ENCODE results near the gene ATP8B4.

ATP8B4 gene

GRCh38 chr15:50071551-50072258 lies 47.3 kb downstream of the ATP8B4 start:
- ChIA-PET CTCF (no interaction called here), POLR2A (no interaction called here)
- TF ChIP-seq SUZ12 (IDR thresholded peaks at IDR 0.05): no peak
- no peak for TF ChIP-seq ZNF384 (IDR thresholded peaks at IDR 0.05)
- TF ChIP-seq L3MBTL2 (conservative IDR thresholded peaks at IDR 0.05): no peak
- DNase-seq (ENCODE audit: extremely low spot score): no peak

GRCh38 chr15:50068016-50068415 lies 51.0 kb downstream of the ATP8B4 start:
- CTCF ChIA-PET: no interaction called here
- TF ChIP-seq CTBP1 (IDR thresholded peaks at IDR 0.05; ENCODE audit: borderline replicate concordance) (no peak), SP1 (IDR thresholded peaks at IDR 0.05) (no peak), HDGF (IDR thresholded peaks at IDR 0.05; ENCODE audit: borderline replicate concordance) (no peak), ZNF384 (IDR thresholded peaks at IDR 0.05) (no peak), FOXM1 (IDR thresholded peaks at IDR 0.05; ENCODE audit: borderline replicate concordance) (no peak), FOXK2 (IDR thresholded peaks at IDR 0.05) (no peak), BHLHE40 (IDR thresholded peaks at IDR 0.05; ENCODE audit: borderline replicate concordance) (no peak), FOXA1 (IDR thresholded peaks at IDR 0.05) (no peak), ELF4 (IDR thresholded peaks at IDR 0.05) (no peak), ARNT (IDR thresholded peaks at IDR 0.05) (no peak), TARDBP (IDR thresholded peaks at IDR 0.05) (no peak), L3MBTL2 (conservative IDR thresholded peaks at IDR 0.05) (no peak), LEF1 (IDR thresholded peaks at IDR 0.05; ENCODE audit: borderline replicate concordance) (no peak), PKNOX1 (IDR thresholded peaks at IDR 0.05) (no peak)
- no peak for DNase-seq (ENCODE audit: extremely low spot score)
- POLR2A ChIA-PET: no interaction called here

GRCh38 chr15:50067254-50067653 lies 51.8 kb downstream of the ATP8B4 start:
- CTCF ChIA-PET: no interaction called here
- TF ChIP-seq TARDBP (IDR thresholded peaks at IDR 0.05) (no peak), NFRKB (IDR thresholded peaks at IDR 0.05) (no peak), SP1 (IDR thresholded peaks at IDR 0.05) (no peak), BHLHE40 (IDR thresholded peaks at IDR 0.05; ENCODE audit: borderline replicate concordance) (no peak), FOXM1 (IDR thresholded peaks at IDR 0.05; ENCODE audit: borderline replicate concordance) (no peak)
- POLR2A ChIA-PET: no interaction called here
- DNase-seq (ENCODE audit: extremely low spot score): no peak

- ChIA-PET POLR2A (no interaction called here), CTCF (no interaction called here)
- DNase-seq (ENCODE audit: extremely low spot score): no peak
- TF ChIP-seq SP1 (IDR thresholded peaks at IDR 0.05) (no peak), FOXK2 (IDR thresholded peaks at IDR 0.05) (no peak), CTBP1 (IDR thresholded peaks at IDR 0.05; ENCODE audit: borderline replicate concordance) (no peak), SUZ12 (IDR thresholded peaks at IDR 0.05) (no peak), ZNF384 (IDR thresholded peaks at IDR 0.05) (no peak), HDGF (IDR thresholded peaks at IDR 0.05; ENCODE audit: borderline replicate concordance) (no peak), NFRKB (IDR thresholded peaks at IDR 0.05) (no peak), L3MBTL2 (conservative IDR thresholded peaks at IDR 0.05) (no peak), LEF1 (IDR thresholded peaks at IDR 0.05; ENCODE audit: borderline replicate concordance) (no peak), FOXA1 (IDR thresholded peaks at IDR 0.05) (no peak), ELF4 (IDR thresholded peaks at IDR 0.05) (no peak)
These were observed 52.4 kb downstream of the ATP8B4 start for GRCh38 chr15:50066666-50067065.

- CTCF ChIA-PET: no interaction called here
- POLR2A ChIA-PET: no interaction called here
- TF ChIP-seq FOXA1 (IDR thresholded peaks at IDR 0.05) (no peak), BHLHE40 (IDR thresholded peaks at IDR 0.05; ENCODE audit: borderline replicate concordance) (no peak), ZNF384 (IDR thresholded peaks at IDR 0.05) (no peak), CTBP1 (IDR thresholded peaks at IDR 0.05; ENCODE audit: borderline replicate concordance) (no peak), L3MBTL2 (conservative IDR thresholded peaks at IDR 0.05) (no peak), TARDBP (IDR thresholded peaks at IDR 0.05) (no peak), HDGF (IDR thresholded peaks at IDR 0.05; ENCODE audit: borderline replicate concordance) (no peak), LEF1 (IDR thresholded peaks at IDR 0.05; ENCODE audit: borderline replicate concordance) (no peak), SUZ12 (IDR thresholded peaks at IDR 0.05) (no peak), ARNT (IDR thresholded peaks at IDR 0.05) (no peak), NFRKB (IDR thresholded peaks at IDR 0.05) (no peak), ELF4 (IDR thresholded peaks at IDR 0.05) (no peak), SP1 (IDR thresholded peaks at IDR 0.05) (no peak), PKNOX1 (IDR thresholded peaks at IDR 0.05) (no peak), FOXK2 (IDR thresholded peaks at IDR 0.05) (no peak), FOXM1 (IDR thresholded peaks at IDR 0.05; ENCODE audit: borderline replicate concordance) (no peak)
- DNase-seq (ENCODE audit: extremely low spot score): no peak
These were observed 52.8 kb downstream of the ATP8B4 start for GRCh38 chr15:50066202-50066601.

- no peak for TF ChIP-seq HDGF (IDR thresholded peaks at IDR 0.05; ENCODE audit: borderline replicate concordance)
- TF ChIP-seq SP1 (IDR thresholded peaks at IDR 0.05): no peak
- CTCF ChIA-PET: no interaction called here
- POLR2A ChIA-PET: no interaction called here
- no peak for DNase-seq (ENCODE audit: extremely low spot score)
These were observed 53.8 kb downstream of the ATP8B4 start for GRCh38 chr15:50065279-50065678.

- POLR2A ChIA-PET: no interaction called here
- CTCF ChIA-PET: no interaction called here
- no peak for DNase-seq (ENCODE audit: extremely low spot score)
- no peak for TF ChIP-seq CTBP1 (IDR thresholded peaks at IDR 0.05; ENCODE audit: borderline replicate concordance)
- TF ChIP-seq SUZ12 (IDR thresholded peaks at IDR 0.05): no peak
- TF ChIP-seq FOXA1 (IDR thresholded peaks at IDR 0.05): no peak
- TF ChIP-seq LEF1 (IDR thresholded peaks at IDR 0.05; ENCODE audit: borderline replicate concordance): no peak
- no peak for TF ChIP-seq HDGF (IDR thresholded peaks at IDR 0.05; ENCODE audit: borderline replicate concordance)
- no peak for TF ChIP-seq ARNT (IDR thresholded peaks at IDR 0.05)
- no peak for TF ChIP-seq L3MBTL2 (conservative IDR thresholded peaks at IDR 0.05)
- TF ChIP-seq SP1 (IDR thresholded peaks at IDR 0.05): no peak
- TF ChIP-seq FOXK2 (IDR thresholded peaks at IDR 0.05): no peak
- no peak for TF ChIP-seq ZNF384 (IDR thresholded peaks at IDR 0.05)
- no peak for TF ChIP-seq NFRKB (IDR thresholded peaks at IDR 0.05)
- no peak for TF ChIP-seq FOXM1 (IDR thresholded peaks at IDR 0.05; ENCODE audit: borderline replicate concordance)
- TF ChIP-seq TARDBP (IDR thresholded peaks at IDR 0.05): no peak
- TF ChIP-seq PKNOX1 (IDR thresholded peaks at IDR 0.05): no peak
- TF ChIP-seq ELF4 (IDR thresholded peaks at IDR 0.05): no peak
- no peak for TF ChIP-seq BHLHE40 (IDR thresholded peaks at IDR 0.05; ENCODE audit: borderline replicate concordance)
These were observed 54.4 kb downstream of the ATP8B4 start for GRCh38 chr15:50064673-50065072.

Data from HEK293T (cell line).